ENCODE data around the gene SAMMSON.

Gene SAMMSON

GRCh38 chr3:69999140-70000027 lies at the start of gene SAMMSON:
Gene SAMMSON, plus strand, starts transcription at chr3:69999733.
- no peak for DNase-seq

GRCh38 chr3:69951616-69952015 lies 47.9 kb upstream of the SAMMSON start:
- no peak for DNase-seq

- DNase-seq = no peak
These were observed 40.0 kb upstream of the SAMMSON start for GRCh38 chr3:69959581-69959980.

GRCh38 chr3:69961706-69962439 lies 37.7 kb upstream of the SAMMSON start:
- DNase-seq = no peak

- DNase-seq = no peak
These were observed 35.9 kb upstream of the SAMMSON start for GRCh38 chr3:69963643-69964042.

GRCh38 chr3:69967156-69967555 lies 32.4 kb upstream of the SAMMSON start:
- no peak for DNase-seq

GRCh38 chr3:69970827-69971226 lies 28.7 kb upstream of the SAMMSON start:
- no peak for DNase-seq

GRCh38 chr3:69972672-69973071 lies 26.9 kb upstream of the SAMMSON start:
- no peak for DNase-seq

GRCh38 chr3:69976021-69976420 lies 23.5 kb upstream of the SAMMSON start:
- DNase-seq = no peak

- no peak for DNase-seq
These were observed 15.8 kb upstream of the SAMMSON start for GRCh38 chr3:69983546-69984265.

GRCh38 chr3:69985266-69985665 lies 14.3 kb upstream of the SAMMSON start:
- DNase-seq = no peak

- no peak for DNase-seq
These were observed 13.1 kb upstream of the SAMMSON start for GRCh38 chr3:69986419-69986818.

- DNase-seq = no peak
These were observed 11.7 kb upstream of the SAMMSON start for GRCh38 chr3:69987833-69988232.

GRCh38 chr3:69993757-69994156 lies 5.8 kb upstream of the SAMMSON start:
- no peak for DNase-seq

GRCh38 chr3:69994919-69995318 lies 4.6 kb upstream of the SAMMSON start:
- DNase-seq = no peak

GRCh38 chr3:69997631-69998307 lies 1.8 kb upstream of the SAMMSON start:
- DNase-seq = peak; percentile 65

- DNase-seq = no peak
These were observed 784 bp upstream of the SAMMSON start for GRCh38 chr3:69998759-69999139.

- DNase-seq = no peak
These were observed 486 bp downstream of the SAMMSON start for GRCh38 chr3:70000028-70000410.

GRCh38 chr3:70000563-70001081 lies 1.1 kb downstream of the SAMMSON start:
- no peak for DNase-seq

GRCh38 chr3:70003119-70003518 lies 3.6 kb downstream of the SAMMSON start:
- no peak for DNase-seq

- DNase-seq = no peak
These were observed 6.6 kb downstream of the SAMMSON start for GRCh38 chr3:70006089-70006488.

GRCh38 chr3:70010346-70010745 lies 10.8 kb downstream of the SAMMSON start:
- no peak for DNase-seq

GRCh38 chr3:70011582-70011981 lies 12.0 kb downstream of the SAMMSON start:
- DNase-seq = no peak
